ENCODE results near the gene MCRIP2. TPM values are rescaled to one million over a fixed set of nuclear protein-coding genes. Genes with fewer than 3 reads are reported as not detected.
A peak's percentile ranks its signal among the peaks of the same experiment; 100 is the strongest.

Gene MCRIP2
- total RNA-seq, 6 experiments from 2014 or later = 18.8 to 30.8 (median 24.2) TPM

GRCh38 chr16:646679-647172 is 5.1 kb downstream of the MCRIP2 start:
- Mint-ChIP-seq H3K4me1 (ENCODE audit: low read depth) (0 out of 2 replicates have a peak, but pooled peaks cover 5% of the 10 kb centered on the region), H3K9me3 (no peaks in the 10 kb centered on the region), H3K27ac (no peak overlapping the region; the same call in 1 of the 2 replicates), H3K36me3 (ENCODE audit: low read depth) (no peaks in the 10 kb centered on the region), H3K4me3 (no peak overlapping the region), H3K27me3 (ENCODE audit: insufficient read depth) (peaks cover 3% of the 10 kb centered on the region)
- TF ChIP-seq CTCF (IDR thresholded peaks at IDR 0.05) = no peak
- no peak for DNase-seq

- Mint-ChIP-seq H3K9me3 (no peaks in the 10 kb centered on the region), H3K4me3 (no peak overlapping the region; the same call in 1 of the 2 replicates)
- no peak for TF ChIP-seq CTCF (IDR thresholded peaks at IDR 0.05)
Observed at GRCh38 chr16:647173-647902, 5.7 kb downstream of the MCRIP2 start.

GRCh38 chr16:648071-648780 is 6.6 kb downstream of the MCRIP2 start:
- H3K4me1 Mint-ChIP-seq (ENCODE audit: low read depth) = 0 out of 2 replicates have a peak, but pooled peaks cover 5% of the 10 kb centered on the region
- H3K9me3 Mint-ChIP-seq = no peaks in the 10 kb centered on the region
- no peaks in the 10 kb centered on the region for H3K36me3 Mint-ChIP-seq (ENCODE audit: low read depth)
- H3K4me3 Mint-ChIP-seq = peak overlapping the region; percentile 89
- peak; percentile 67 for TF ChIP-seq CTCF (IDR thresholded peaks at IDR 0.05)
- no peak for DNase-seq
- H3K27me3 Mint-ChIP-seq (ENCODE audit: insufficient read depth) = peaks cover 3% of the 10 kb centered on the region
- H3K27ac Mint-ChIP-seq = peak overlapping the region; percentile 88

More at GRCh38 chr16:647173-647902, 5.7 kb downstream of the MCRIP2 start:
- H3K36me3 Mint-ChIP-seq (ENCODE audit: low read depth) = no peaks in the 10 kb centered on the region
- peaks cover 3% of the 10 kb centered on the region for H3K27me3 Mint-ChIP-seq (ENCODE audit: insufficient read depth)
- no peak overlapping the region for H3K27ac Mint-ChIP-seq
- 0 out of 2 replicates have a peak, but pooled peaks cover 5% of the 10 kb centered on the region for H3K4me1 Mint-ChIP-seq (ENCODE audit: low read depth)
- no peak for DNase-seq

- peak; percentile 80 for DNase-seq
- H3K4me1 Mint-ChIP-seq (ENCODE audit: low read depth) = 0 out of 2 replicates have a peak, but pooled peaks cover 5% of the 10 kb centered on the region
Observed at GRCh38 chr16:648781-649589, 7.4 kb downstream of the MCRIP2 start, which contains the start of gene WDR90. TSS of gene WDR90 (plus strand) at chr16:649365. CDS start at chr16:649417, 52 bp downstream.

More at GRCh38 chr16:648781-649589, 7.4 kb downstream of the MCRIP2 start, which contains the start of gene WDR90:
- H3K4me3 Mint-ChIP-seq = peak within 1 kb of the TSS; percentile 89
- peak within 1 kb of the TSS; percentile 88 for H3K27ac Mint-ChIP-seq
- H3K9me3 Mint-ChIP-seq = no peaks in the 10 kb centered on the region
- H3K27me3 Mint-ChIP-seq (ENCODE audit: insufficient read depth) = peaks cover 3% of the 10 kb centered on the region
- no peak for TF ChIP-seq CTCF (IDR thresholded peaks at IDR 0.05)
- no peaks in the 10 kb centered on the region for H3K36me3 Mint-ChIP-seq (ENCODE audit: low read depth)

Measured in HFFc6 (cell line).